A549 (cell line): Measurements from ENCODE around the gene ADI1. TPM values are rescaled to one million over a fixed set of nuclear protein-coding genes. Genes with fewer than 3 reads are reported as not detected.

Source experiments
- ATAC-seq, 2 experiments: fragments of 200-7000 bp in 1 of 2; fragments of >200 bp in 1 of 2; cut with Nextera tagmentation in 1 of 2; cut with Tn5 transposase in 1 of 2; 3 replicates each; pipeline versions ENCODE4 v1.8.0 to v1.9.1; 2018 to 2020; ENCODE audit warnings: mild to moderate bottlenecking in 1 of 2, moderate library complexity in 1 of 2
- CTCF ChIA-PET: fragments of 300-600 bp; sonication (Branson Sonifier 250); formaldehyde crosslinking; extraction: SDS; loops from one replicate; lab custom pipeline; 2021; ENCODE audit warnings: antibody characterized with exemption, inconsistent platforms; lab: Yijun Ruan, JAX
- POLR2A ChIA-PET: fragments of 350-600 bp; formaldehyde crosslinking; extraction: SDS; loops from one replicate; lab custom pipeline; 2021; ENCODE audit warnings: antibody characterized with exemption, inconsistent platforms; lab: Yijun Ruan, JAX
- DNase-seq, 2 experiments: peaks; one replicate each; pipeline versions ENCODE4 v3.0.0 to v3.0.0-alpha.2; 2011 to 2016; ENCODE audit warnings: low read depth in 1 of 2, low spot score in 1 of 2
- FAIRE-seq: peaks from 2 replicates; lab custom pipeline; 2011; peaks lifted over from hg19 to GRCh38; lab: Jason Lieb, UNC
- H3K27ac ChIP-seq, 2 experiments: fragments of >200 bp; sonication (Bioruptor Twin); formaldehyde crosslinking; 3 replicates each; pipeline ENCODE4 v1.5.1; 2016 to 2017
- H3K4me1 ChIP-seq: fragments of >200 bp; sonication (Bioruptor Twin); formaldehyde crosslinking; 3 replicates; pipeline ENCODE4 v1.6.1; 2016
- H3K4me2 ChIP-seq: fragments of >200 bp; sonication (Bioruptor Twin); formaldehyde crosslinking; 3 replicates; pipeline ENCODE4 v1.6.1; 2016
- H3K4me3 ChIP-seq: fragments of >200 bp; sonication (Bioruptor Twin); formaldehyde crosslinking; 3 replicates; pipeline ENCODE4 v1.5.1; 2016
- H3K9me3 ChIP-seq: fragments of >200 bp; sonication (Bioruptor Twin); formaldehyde crosslinking; 3 replicates; pipeline ENCODE4 v1.6.1; 2016
- CHD2 ChIP-seq: fragments of 150-350 bp; IDR thresholded peaks from 2 replicates; pipeline ENCODE4 v1.6.1; 2014; ENCODE audit warnings: low read length; ENCODE audit not compliant: partially characterized antibody
- CHD4 ChIP-seq: fragments of 200-600 bp; sonication (generic); IDR thresholded peaks from 2 replicates; pipeline ENCODE4 v1.6.1; 2016; ENCODE audit warnings: antibody characterized with exemption, mild to moderate bottlenecking, borderline replicate concordance
- ESRRA ChIP-seq: fragments of 150-350 bp; IDR thresholded peaks from 2 replicates; pipeline ENCODE4 v1.6.1; 2014; ENCODE audit warnings: mild to moderate bottlenecking, low read length, borderline replicate concordance
- HES2 ChIP-seq: fragments of >200 bp; sonication (Bioruptor Twin); formaldehyde crosslinking; IDR thresholded peaks from 2 replicates; pipeline ENCODE4 v1.6.1; 2016
- HEYL ChIP-seq: fragments of 250-450 bp; sonication (Bioruptor Pico); IDR thresholded peaks from 2 replicates; pipeline ENCODE4 v1.8.0; 2021; ENCODE audit warnings: mild to moderate bottlenecking, moderate library complexity
- HOXB13 ChIP-seq: fragments of 250-450 bp; sonication (Bioruptor Pico); IDR thresholded peaks from 2 replicates; pipeline ENCODE4 v1.5.0; 2020; ENCODE audit warnings: low read depth, mild to moderate bottlenecking, moderate library complexity
- HOXB5 ChIP-seq: fragments of 250-450 bp; sonication (Bioruptor Pico); IDR thresholded peaks from 2 replicates; pipeline ENCODE4 v1.5.0; 2020; ENCODE audit warnings: mild to moderate bottlenecking, moderate library complexity
- JUN ChIP-seq, 2 experiments: fragments of >200 bp; sonication (Bioruptor Twin); formaldehyde crosslinking; IDR thresholded peaks; 2 replicates in 1 of 2; 3 replicates in 1 of 2; pipeline ENCODE4 v1.6.1; 2016 to 2017
- NFE2L2 ChIP-seq: fragments of 150-350 bp; conservative IDR thresholded peaks from 2 replicates; pipeline ENCODE4 v1.6.1; 2014; ENCODE audit warnings: low read length
- PBX3 ChIP-seq: IDR thresholded peaks from 2 replicates; pipeline ENCODE4 v1.6.1; 2012
- POLR2A ChIP-seq: IDR thresholded peaks from 2 replicates; pipeline ENCODE4 v1.6.1; 2012; ENCODE audit warnings: mild to moderate bottlenecking, low read length
- RAD21 ChIP-seq, 2 experiments: fragments of >200 bp in 1 of 2; sonication (Bioruptor Twin) in 1 of 2; formaldehyde crosslinking in 1 of 2; IDR thresholded peaks in 1 of 2; conservative IDR thresholded peaks in 1 of 2; 2 replicates in 1 of 2; 3 replicates in 1 of 2; pipeline ENCODE4 v1.6.1; 2012 to 2018; ENCODE audit warnings: inconsistent platforms in 1 of 2
- RARB ChIP-seq: fragments of 250-450 bp; sonication (Bioruptor Pico); IDR thresholded peaks from 2 replicates; pipeline ENCODE4 v1.8.0; 2021; ENCODE audit warnings: mild to moderate bottlenecking, moderate library complexity
- RNF2 ChIP-seq: fragments of 200-600 bp; sonication (generic); IDR thresholded peaks from 2 replicates; pipeline ENCODE4 v1.6.1; 2016; ENCODE audit warnings: low read depth, mild to moderate bottlenecking, antibody characterized with exemption, moderate library complexity, borderline replicate concordance
- SREBF2 ChIP-seq: fragments of 450-650 bp; IDR thresholded peaks from 2 replicates; pipeline ENCODE4 v1.6.1; 2014; ENCODE audit warnings: mild to moderate bottlenecking, moderate library complexity
- TFCP2L1 ChIP-seq: fragments of 250-450 bp; sonication (Bioruptor Pico); IDR thresholded peaks from 2 replicates; pipeline ENCODE4 v1.5.0; 2021; ENCODE audit warnings: mild to moderate bottlenecking
- USF2 ChIP-seq: fragments of 450-650 bp; IDR thresholded peaks from 2 replicates; pipeline ENCODE4 v1.6.1; 2014; ENCODE audit warnings: antibody characterized with exemption
- ZC3H11A ChIP-seq: fragments of 450-650 bp; IDR thresholded peaks from 2 replicates; pipeline ENCODE4 v1.6.1; 2014; ENCODE audit warnings: antibody characterized with exemption, mild to moderate bottlenecking
- ZSCAN20 ChIP-seq: fragments of 250-450 bp; sonication (Bioruptor Pico); IDR thresholded peaks from 2 replicates; pipeline ENCODE4 v1.8.0; 2022; ENCODE audit warnings: mild to moderate bottlenecking, moderate library complexity
- WGBS: methylation state at CpG from one replicate; pipeline ENCODE4 v1.1.6; 2017; ENCODE audit errors: missing lambda C conversion rate; 5-methylcytosine and 5-hydroxymethylcytosine counted together
- polyA plus RNA-seq, 4 experiments: library from polyadenylated mRNA; depleted of rRNA in 3 of 4; stranded (reverse); fragments of >200 nt; fragmentation: RNase III in 1 of 4; extraction: RNeasy Plus Mini Kit Qiagen cat#74134 plus additional on column Dnase treatment in 1 of 4; gene quantifications; 2 replicates in 3 of 4; 3 replicates in 1 of 4; pipeline ENCODE4 v1.2.3, GENCODE V29; 2011 to 2017

ADI1 gene
- polyA plus RNA-seq, 2 of the 4 experiments (the other 2 are of a cell fraction), result 47.9 to 84.6 TPM

- H3K4me1 ChIP-seq, result peaks cover 13% of the 10 kb centered on the region
- H3K9me3 ChIP-seq, result no peaks in the 10 kb centered on the region
- ChIA-PET POLR2A (interaction anchor here (1.2 kb wide), 1 partner anchor 81 kb away, joined by 3 read pairs; the partner anchor contains the start of gene TRAPPC12), CTCF (interaction anchor here (0.6 to 6.3 kb wide), 20 partner anchors 9 to 1326 kb away, joined by 3 to 64 read pairs (median 5); no protein-coding TSS in a partner anchor)
- TF ChIP-seq POLR2A (no peak; the same call in 1 of the 2 replicates), SREBF2 (no peak), USF2 (no peak), HOXB13 (no peak)
- 90% methylated on average over 38 of the region's 38 CpGs for WGBS
- H3K4me3 ChIP-seq, result no peak overlapping the region
- no peak overlapping the region for H3K27ac ChIP-seq
- H3K4me2 ChIP-seq, result no peak overlapping the region
- ATAC-seq, result no peak
- DNase-seq, result no peak
- FAIRE-seq, result no peak
These were observed 58.2 kb downstream of the ADI1 start for GRCh38 chr2:3460831-3461800.

GRCh38 chr2:3460156-3460555, 59.2 kb downstream of the ADI1 start:
- Histone ChIP-seq H3K4me1 (peaks cover 3% of the 10 kb centered on the region), H3K27ac (no peak overlapping the region), H3K9me3 (no peaks in the 10 kb centered on the region), H3K4me2 (no peak overlapping the region), H3K4me3 (no peak overlapping the region)
- no peak for FAIRE-seq
- ATAC-seq, result no peak
- no peak for TF ChIP-seq RNF2
- ChIA-PET POLR2A (interaction anchor here (1.2 kb wide), 1 partner anchor 80 kb away, joined by 3 read pairs; the partner anchor contains the start of gene TRAPPC12), CTCF (interaction anchor here (0.8 to 6.3 kb wide), 6 partner anchors 8 to 190 kb away, joined by 4 to 64 read pairs (median 8); no protein-coding TSS in a partner anchor)
- 82% methylated on average over 11 of the region's 11 CpGs for WGBS
- no peak for DNase-seq

GRCh38 chr2:3459185-3460015, 59.9 kb downstream of the ADI1 start:
- no peak overlapping the region for H3K27ac ChIP-seq
- DNase-seq (no peak), ATAC-seq (peak; percentile 27 to 31; a peak in 4 of 6 replicates), FAIRE-seq (no peak)
- H3K4me2 ChIP-seq, result no peak overlapping the region
- no peak for TF ChIP-seq NFE2L2
- TF ChIP-seq ZSCAN20 (CRISPR knock-in tag), result no peak
- TF ChIP-seq RAD21 (conservative IDR thresholded peaks at IDR 0.05 in 1 of 2, IDR thresholded peaks at IDR 0.05 in 1 of 2), result 0 out of 5 replicates have a peak, but pooled peaks of 1 of the 2 experiments have one; percentile 8
- no peak for TF ChIP-seq CHD2
- no peak for TF ChIP-seq PBX3
- H3K4me1 ChIP-seq, result no peaks in the 10 kb centered on the region
- ChIA-PET CTCF (interaction anchor here (1.7 to 4.2 kb wide), 4 partner anchors 12 to 36 kb away, joined by 4 to 28 read pairs (median 8); no protein-coding TSS in a partner anchor), POLR2A (interaction anchor here (1.2 kb wide), 1 partner anchor 80 kb away, joined by 3 read pairs; the partner anchor contains the start of gene TRAPPC12)
- H3K9me3 ChIP-seq, result no peaks in the 10 kb centered on the region
- WGBS, result 87% methylated on average over 25 of the region's 25 CpGs
- H3K4me3 ChIP-seq, result no peak overlapping the region

- ChIA-PET CTCF (interaction anchor here (0.9 to 2.0 kb wide), 4 partner anchors 14 to 35 kb away, joined by 4 to 8 read pairs (median 6); no protein-coding TSS in a partner anchor), POLR2A (no interaction called here)
- H3K4me3 ChIP-seq, result no peak overlapping the region
- no peak for TF ChIP-seq TFCP2L1
- no peak for TF ChIP-seq ESRRA
- TF ChIP-seq RARB (CRISPR knock-in tag), result no peak
- no peak for TF ChIP-seq RAD21 (conservative IDR thresholded peaks at IDR 0.05 in 1 of 2, IDR thresholded peaks at IDR 0.05 in 1 of 2)
- no peak for TF ChIP-seq CHD4
- no peak for TF ChIP-seq ZC3H11A
- TF ChIP-seq HES2, result no peak
- no peak for TF ChIP-seq JUN (IDR thresholded peaks at IDR 0.05)
- TF ChIP-seq HEYL (CRISPR knock-in tag), result no peak
- no peak for TF ChIP-seq CHD2
- TF ChIP-seq HOXB5 (CRISPR knock-in tag), result no peak
- no peak overlapping the region for H3K27ac ChIP-seq
- H3K9me3 ChIP-seq, result no peaks in the 10 kb centered on the region
- no peaks in the 10 kb centered on the region for H3K4me1 ChIP-seq
- WGBS, result 88% methylated on average over 10 of the region's 10 CpGs
- DNase-seq (no peak), FAIRE-seq (no peak), ATAC-seq (no peak)
- H3K4me2 ChIP-seq, result no peak overlapping the region
These were observed 60.7 kb downstream of the ADI1 start for GRCh38 chr2:3458396-3459184.
